GM18907 (cell line): ENCODE data around the gene SERINC3.
"Not testable (repeated sequence)": the region's sequence is repeated elsewhere in the genome, so short reads cannot be mapped to it uniquely, and the experiment has no call there.

Source experiments
- ATAC-seq: cut with Tn5 transposase; IDR thresholded peaks from one replicate; pipeline ENCODE4 v1.9.1; 2021; ENCODE audit warnings: mild to moderate bottlenecking, moderate library complexity; ENCODE audit not compliant: unreplicated experiment

Gene SERINC3

DNA sequence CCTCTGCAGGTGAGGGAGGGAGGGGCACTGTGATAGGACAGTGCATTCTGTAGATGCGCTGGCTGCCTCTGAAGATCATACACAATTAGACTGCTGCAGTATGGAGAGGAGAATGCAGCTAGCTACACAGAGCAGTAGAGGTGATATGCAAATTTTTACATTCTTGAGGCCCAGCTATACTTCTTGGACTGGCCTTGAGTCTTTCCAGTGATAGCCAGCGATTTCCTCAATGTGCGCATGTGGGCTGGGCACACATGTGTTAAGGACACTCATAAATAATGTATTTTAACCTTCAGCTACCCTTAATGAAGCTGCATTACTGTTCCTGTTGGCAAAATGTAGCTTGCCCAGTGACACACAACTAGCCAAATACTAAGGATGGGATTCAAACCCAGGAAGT is 27.2 kb downstream of the SERINC3 start:
- no peak for ATAC-seq

DNA sequence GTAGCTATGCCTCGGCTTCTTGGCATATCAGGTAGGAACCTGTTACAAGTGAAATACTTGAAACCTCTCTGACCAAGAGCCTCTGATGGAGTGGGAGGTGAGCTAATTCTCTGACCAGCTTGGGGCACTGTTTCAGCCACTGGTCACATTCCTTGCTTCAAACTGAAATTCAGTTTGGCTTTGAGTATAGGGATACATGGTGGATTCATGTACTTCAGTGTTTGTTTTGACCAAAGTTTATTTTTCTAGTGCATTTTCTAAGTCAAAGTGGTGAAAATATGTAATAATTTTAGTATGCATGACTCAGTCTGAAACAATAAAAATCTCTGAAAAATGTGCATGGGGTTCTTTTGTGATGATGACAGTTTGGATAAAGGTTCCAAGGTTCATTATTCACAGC is 27.6 kb downstream of the SERINC3 start:
- ATAC-seq = no peak

DNA sequence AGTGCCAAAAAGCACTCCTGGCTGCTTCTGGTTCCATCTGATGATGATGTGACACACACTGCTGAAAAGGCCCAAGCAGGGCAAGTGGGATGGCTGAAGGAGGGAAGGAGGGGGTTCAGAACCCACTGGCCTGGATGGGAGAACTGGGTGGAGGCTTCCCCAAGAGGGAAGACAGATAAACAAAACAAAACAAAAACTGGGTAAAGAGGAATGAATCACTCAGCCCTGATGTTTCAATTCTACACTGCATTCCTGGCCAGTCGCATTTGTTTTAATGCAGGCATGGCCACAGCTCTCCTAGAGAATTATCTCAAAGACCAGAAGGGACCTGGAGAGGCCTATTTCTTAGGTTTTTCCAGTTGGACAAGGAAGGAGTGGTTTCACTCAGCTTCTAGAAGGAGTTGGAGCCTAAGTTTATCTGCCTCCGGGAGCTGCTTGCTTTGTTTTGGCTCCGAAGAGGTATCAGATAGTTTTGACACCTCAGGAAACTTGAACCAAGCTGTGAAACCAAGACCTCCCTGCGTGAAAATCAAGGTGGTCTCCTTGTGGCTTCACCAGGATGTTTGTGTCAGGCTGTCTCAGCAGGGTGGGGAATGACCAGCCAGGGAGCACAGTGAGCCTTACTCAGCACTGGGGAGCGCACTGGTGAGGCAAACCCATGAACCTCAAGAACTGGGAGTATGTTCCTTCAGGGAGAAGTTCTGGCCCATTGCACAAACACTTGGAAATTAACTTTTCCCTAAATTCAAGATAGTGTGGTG is 30.1 kb downstream of the SERINC3 start:
- no peak for ATAC-seq

DNA sequence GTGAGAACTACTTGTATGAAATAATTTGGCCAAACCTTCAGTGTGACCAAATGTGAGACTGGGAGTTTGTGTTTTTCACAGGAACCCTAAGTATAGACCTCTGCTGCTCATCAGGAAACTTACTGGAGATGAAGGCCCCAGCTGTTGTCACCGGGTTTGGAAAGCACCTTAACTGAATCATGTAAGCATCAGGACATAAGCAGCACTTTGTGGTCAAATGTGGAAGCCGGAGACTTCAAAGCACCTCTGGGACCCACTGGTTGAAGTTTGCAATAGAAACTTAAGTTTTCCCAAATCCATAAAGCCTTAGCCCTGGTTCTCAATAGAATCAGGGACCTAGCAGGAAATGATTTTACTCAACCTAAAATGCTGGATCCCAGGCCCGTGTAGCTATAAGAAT is 31.9 kb downstream of the SERINC3 start:
- no peak for ATAC-seq

DNA sequence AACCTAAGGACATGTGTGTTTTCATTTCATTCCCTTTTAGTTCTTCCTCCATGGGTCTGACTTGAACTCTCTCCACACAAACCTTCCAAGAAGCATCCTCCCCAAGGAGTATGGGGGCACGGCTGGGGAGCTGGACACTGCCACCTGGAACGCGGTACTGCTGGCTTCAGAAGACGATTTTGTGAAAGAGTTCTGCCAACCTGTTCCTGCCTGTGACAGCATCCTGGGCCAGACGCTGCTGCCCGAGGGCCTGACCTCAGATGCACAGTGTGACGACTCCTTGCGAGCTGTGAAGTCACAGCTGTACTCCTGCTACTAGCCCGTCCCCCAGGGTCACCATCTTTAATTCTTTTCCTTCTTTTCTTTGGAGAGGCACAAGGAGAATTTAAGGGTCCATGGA is 32.6 kb downstream of the SERINC3 start:
- ATAC-seq = no peak

DNA sequence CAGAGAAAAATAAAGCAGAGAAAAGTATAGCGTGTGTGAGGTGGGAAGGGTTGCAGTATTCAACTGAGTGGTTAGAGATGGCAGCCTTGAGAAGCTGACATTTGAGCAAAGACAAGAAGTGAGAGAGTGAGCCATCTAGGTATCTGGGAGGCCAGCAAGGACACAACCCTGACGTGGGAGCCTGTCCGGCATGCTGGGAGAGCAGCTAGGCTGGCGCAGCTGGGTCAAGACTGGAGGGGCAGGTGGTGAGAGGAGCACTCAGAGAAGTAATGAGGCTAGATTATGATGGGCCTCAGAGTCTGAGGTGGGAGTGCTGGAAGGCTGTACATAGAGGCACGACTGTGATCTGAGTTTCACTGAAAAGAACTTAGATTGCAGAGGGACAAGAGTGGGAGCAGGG is 33.3 kb downstream of the SERINC3 start:
- no peak for ATAC-seq

DNA sequence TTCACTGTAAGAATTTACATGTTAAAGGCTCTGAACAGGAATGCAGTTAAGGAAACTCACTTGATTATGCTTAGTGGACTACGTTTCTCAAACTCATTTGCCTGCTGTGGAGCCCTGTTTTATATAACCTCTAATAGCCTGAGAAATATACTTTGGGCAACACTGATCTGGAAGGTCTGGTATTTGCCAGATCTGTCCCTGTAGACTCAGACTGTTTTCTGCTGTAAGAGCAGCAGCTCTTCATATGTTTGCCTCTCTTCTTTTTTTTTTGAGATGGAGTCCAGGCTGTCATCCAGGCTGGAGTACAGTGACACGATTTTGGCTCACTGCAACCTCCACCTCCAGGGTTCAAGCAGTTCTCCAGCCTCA is 36.1 kb downstream of the SERINC3 start:
- ATAC-seq = no peak

DNA sequence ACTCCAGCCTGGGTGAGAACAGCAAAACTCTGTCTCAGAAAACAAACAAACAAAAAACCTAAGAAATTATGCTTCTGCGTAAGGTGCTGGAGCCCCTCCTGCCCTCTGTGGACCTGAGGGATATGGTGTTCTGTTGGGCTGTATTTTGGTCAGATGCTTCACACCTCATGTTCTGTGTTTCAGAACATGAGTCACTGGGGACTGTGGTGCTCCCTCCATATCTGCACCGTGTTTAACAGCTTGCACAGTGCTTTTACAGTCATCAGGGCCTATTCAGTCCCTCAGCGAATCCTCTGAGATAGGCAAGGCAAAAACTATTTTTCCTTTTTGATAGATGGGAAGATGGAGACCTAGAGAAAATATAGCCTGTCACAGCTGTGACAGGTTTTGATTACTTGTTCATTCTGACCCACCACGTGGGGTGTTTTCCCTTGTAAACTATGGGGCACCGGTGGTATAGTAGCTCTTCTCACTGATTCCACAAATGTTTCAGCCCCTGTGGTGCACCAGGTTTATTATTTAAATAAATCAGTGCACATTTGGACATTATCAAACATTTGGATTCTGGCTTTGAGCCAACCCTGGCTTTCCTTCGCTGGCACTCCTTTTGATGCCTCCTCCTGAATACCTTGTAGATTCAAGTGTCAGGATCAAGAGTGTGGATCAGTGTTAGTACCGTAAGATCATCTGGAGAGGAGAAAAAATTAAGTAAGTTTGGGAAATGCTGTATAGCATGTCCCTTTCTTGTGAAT is 36.6 kb downstream of the SERINC3 start:
- no peak for ATAC-seq

DNA sequence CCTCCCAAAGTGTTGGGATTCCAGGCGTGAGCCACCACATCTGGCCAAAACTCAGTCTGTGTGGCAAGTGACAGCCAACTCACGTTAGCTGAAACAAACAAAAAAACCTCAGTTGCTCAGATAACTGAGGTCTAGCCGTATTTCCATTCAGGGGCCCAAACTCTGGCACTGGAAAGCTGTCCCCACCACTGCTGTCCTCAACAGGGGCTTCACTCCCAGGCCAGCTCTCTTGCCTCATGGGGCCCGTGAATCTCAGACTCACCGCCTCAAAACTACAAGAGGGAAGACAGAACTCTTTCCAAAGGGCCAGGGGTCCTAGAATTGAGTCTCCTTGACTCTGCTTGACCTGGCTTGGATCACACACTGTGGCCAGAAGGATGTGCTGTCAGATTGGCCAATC is 38.8 kb downstream of the SERINC3 start:
- no peak for ATAC-seq

DNA sequence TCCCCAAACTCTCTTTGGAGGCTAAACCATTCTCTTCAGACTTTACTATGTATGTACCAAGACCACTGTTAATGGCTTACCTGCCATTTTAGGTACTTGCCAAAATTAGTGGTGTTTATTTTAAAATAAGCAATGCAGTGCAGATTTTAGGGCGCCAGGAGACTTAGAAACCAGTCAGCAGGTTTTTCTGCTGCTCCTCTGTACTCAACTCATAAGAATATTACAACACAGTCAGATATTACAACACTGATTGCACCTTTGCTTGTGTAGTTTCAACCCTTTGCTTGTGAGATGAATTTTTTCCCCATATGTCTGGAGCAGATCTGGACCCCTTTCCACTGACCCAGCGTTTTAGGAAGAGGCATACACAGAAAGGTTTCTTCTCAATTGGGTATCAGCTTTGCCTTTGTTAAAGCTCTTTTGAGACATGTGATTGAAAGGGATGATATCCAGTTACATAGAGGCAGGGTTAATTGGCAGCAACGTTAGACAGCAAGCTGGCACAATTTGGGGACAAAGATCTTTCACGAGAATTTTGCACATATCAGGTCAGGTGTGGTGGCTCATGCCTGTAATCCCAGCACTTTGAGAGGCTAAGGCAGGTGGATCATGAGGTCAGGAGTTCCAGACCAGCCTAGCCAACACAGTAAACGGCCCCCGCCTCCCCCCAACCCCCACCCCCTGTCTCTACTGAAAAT is 40.0 kb downstream of the SERINC3 start:
- no peak for ATAC-seq

DNA sequence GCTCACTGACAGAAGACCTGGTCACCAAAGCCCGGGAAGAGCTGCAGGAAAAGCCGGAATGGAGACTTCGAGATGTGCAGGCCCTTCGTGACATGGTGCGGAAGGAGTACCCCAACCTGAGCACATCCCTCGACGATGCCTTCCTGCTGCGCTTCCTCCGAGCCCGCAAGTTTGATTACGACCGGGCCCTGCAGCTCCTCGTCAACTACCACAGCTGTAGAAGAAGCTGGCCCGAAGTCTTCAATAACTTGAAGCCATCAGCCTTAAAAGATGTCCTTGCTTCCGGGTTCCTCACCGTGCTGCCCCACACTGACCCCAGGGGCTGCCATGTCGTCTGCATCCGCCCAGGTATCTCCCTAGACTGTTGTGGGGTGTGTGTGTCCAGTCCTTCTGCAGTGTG is 41.8 kb downstream of the SERINC3 start:
- ATAC-seq = no peak

DNA sequence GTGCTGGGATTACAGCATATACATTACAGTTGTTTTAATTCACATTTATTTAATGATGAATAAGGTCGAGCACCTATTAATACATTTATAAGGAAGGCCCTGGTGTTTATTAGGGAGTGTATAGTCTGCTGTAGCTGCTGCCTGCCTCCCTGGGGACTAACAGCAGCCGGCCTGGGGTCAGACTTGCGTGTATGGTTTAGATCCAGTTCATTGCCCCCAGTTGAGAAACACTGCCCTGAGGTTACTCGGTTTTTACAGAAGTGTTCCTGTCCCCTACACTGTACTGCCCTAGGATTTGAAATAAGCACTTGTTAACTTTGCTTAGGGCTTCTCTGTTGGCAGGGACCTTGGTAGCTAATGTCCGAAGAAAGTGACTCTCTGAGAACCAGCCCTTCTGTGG is 42.2 kb downstream of the SERINC3 start:
- no peak for ATAC-seq

DNA sequence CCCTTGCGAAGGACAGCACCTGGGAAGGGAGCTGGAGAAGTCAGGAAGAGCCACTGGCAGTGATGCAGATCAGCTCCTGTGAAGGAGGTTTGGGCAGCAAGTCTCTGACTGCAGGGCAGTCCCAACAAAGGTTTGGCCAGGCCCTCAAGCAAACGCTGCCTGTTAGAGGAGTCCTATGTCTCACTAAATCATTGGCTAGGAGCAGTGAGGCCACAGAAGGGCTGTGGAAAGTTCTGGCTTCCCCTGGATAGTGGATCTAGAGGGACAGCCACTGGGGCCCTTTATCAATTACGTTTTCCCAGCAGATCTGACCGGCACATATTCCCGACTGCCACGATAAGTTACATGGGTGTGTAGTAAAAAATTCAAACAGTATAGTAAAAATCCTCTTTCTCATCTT is 43.7 kb downstream of the SERINC3 start:
- no peak for ATAC-seq

DNA sequence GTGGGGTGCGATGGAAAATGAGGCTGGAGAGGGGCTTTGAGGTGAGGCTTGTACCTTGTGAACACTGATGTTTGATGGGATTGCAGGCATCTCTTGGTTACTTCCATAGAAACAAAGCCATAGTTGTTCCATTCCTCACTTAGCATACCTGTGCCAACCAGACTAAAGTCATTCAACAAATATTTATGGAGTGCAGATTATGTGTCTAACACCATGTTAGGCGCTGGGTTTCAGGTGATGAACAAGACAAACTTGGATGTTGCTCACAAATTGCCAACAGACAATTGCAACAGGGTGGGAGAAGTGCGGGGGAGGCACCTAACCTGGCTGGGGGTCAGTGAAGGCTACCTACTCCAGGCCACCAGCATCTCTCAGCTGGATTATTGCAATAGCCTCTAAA is 44.7 kb downstream of the SERINC3 start:
- ATAC-seq = no peak

DNA sequence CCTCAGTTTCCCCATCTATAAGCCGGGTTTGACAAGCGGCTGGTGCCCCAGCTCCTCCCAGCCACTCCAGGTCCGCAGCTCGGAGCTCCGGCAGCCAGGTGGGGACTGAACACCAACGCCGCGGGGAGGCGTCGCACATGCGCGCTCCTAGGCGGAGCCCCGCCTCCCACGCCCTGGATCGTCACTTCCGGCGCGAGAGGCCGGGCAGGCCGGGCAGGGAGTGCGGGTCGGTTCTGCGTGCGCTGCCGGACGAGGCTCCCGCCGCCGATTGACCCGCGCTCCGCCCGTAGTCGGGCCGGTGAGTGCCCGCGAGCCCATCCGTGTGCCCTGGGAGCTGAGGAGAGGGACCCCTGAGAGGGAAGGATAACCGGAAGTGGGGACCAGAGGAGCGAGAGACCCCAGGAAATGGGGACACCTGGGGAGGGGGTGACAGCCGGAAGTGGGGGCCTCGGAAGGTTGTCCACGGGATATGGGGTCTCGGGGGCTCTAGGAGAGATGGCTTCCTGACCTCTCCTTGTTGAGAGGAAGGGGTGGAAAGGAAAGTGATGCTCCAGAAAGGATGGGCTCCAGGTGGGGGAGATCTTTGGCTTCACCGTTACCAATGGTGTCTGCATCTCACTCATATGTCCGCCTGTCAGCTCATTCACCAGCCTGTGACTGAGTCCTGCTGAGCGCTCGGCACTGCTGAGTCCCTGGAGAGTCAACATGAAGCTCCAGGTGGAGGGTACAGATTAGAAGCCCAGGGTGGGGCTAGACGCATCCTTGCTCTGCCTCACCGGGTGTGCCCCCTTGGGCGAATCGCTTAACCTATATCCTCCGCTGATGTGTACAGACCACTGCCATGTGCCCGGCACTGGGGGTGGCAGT is 45.9 kb downstream of the SERINC3 start, which contains the start of gene TTPAL:
Gene TTPAL (plus strand): TSS at position 181 of the 867 bp plus-strand sequence. CDS start 4,126 bp downstream, outside the sequence.
- ATAC-seq = peak; percentile 77

DNA sequence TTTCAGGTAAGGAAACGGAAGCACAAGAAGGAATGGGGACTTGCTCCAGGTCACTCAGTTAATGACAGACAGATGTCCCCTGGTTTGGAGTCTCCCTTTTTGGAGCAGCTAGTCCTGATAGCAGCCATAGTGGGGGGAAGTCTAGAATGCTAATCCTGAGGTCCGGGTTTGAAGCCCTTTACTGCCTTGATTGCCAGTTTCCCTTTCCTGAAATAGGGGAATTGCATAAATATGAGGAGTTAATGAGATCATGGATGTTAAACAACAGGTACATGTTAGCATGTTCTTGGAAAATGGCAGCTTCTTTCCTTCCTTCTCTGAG is 46.5 kb downstream of the SERINC3 start:
- ATAC-seq = peak; percentile 2

DNA sequence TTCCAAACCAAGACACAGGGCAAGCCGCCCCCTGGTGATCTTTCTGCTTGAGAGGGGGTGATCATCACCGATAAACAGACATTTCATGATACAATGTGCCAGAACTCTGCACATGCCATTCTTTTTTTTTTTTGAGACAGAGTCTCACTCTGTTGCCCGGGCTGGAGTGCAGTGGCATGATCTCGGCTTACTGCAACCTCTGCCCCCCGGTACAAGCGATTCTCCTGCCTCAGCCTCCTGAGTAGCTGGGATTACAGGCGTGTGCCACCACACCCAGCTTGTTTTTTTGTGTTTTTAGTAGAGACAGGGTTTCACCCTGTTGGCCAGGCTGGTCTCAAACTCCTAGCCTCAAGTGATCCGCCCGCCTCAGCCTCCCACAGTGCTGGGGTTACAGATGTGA is 49.6 kb downstream of the SERINC3 start:
- ATAC-seq = not testable (repeated sequence)

DNA sequence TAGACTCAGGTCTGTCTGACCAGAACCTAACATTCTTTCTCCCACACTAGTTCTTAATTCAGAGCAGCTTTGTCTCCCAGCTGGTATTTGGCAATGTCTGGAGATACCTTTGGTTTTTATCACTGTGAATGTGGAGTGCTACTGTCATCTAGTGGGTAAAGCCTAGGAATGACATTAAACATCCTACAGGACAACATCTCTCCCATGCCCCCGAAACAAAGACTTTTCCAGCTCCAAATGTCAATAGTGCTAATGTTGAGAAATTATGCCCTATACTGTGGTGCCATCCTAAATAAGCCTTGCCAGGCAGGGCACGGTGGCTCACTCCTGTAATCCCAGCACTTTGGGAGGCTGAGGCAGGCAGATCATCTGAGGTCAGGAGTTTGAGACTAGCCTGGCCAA is 50.4 kb downstream of the SERINC3 start:
- ATAC-seq = no peak

DNA sequence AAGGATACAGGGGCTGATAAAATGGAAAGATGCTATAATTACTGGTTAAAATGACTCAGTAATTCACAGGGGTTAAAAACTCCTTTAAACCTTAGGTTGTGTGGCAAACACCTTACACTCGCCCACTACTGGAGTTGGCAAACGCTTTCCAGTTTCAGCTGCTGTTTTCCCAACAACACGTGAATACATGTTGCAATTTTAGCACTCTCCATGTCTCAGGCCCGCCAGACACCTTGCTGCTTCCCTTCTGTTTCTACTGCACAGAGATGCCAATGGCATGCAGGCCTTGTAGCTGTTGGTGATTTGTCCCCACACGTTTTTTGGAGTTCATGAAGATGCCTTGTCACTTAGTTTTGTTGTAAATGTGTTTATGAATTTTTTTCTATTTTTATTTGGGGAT is 51.5 kb downstream of the SERINC3 start:
- ATAC-seq = no peak

DNA sequence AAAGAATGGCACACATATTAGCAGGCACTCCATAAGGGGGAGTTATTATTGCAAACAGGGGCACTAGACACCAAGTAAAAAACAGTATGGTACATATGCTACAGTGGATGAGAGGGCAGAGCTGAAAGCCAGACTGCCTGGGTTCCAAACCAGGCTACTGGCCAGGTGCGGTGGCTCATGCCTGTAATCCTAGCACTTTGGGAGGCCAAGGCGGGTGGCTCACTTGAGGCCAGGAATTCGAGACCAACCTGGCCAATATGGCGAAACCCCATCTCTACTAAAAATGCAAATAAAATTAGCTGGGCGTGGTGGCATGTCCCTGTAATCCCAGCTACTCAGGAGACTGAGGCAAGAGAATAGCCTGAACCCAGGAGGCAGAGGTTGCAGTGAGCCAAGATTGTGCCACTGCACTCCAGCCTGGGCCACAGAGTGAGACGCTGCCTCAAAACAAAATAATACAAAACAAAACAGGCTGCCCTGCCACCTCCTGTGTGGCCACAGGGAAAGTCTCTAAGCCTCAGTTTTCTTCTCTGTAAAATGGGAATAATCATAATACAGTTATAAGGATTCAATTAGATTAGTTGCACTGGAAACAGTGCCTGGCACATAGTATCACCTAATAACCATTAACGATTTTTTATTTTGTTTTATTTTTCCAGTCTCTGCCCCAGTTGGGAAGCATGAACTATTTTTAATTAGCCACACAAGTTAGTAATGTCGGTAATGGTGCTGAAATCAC is 53.7 kb downstream of the SERINC3 start:
- no peak for ATAC-seq
